ENCODE data around the gene PARD3. TPM values are rescaled to one million over a fixed set of nuclear protein-coding genes. Genes with fewer than 3 reads are reported as not detected.
A peak's percentile ranks its signal among the peaks of the same experiment; 100 is the strongest.

PARD3 gene
- total and polyA plus RNA-seq, 2 experiments from 2014 or later, result 6.3 to 21.2 TPM

- Histone ChIP-seq H3K79me2 (ENCODE audit: insufficient read depth) (no peaks in the 10 kb centered on the region), H3K9ac (no peak overlapping the region), H3K4me2 (ENCODE audit: unreplicated experiment) (no peak overlapping the region), H2AFZ (no peak overlapping the region), H3F3A (ENCODE audit: insufficient read depth) (peaks cover 8% of the 10 kb centered on the region; the same call in 1 of the 2 replicates), H3K9me3 (ENCODE audit: low read depth) (no peaks in the 10 kb centered on the region), H3K36me3 (ENCODE audit: low read depth) (no peaks in the 10 kb centered on the region), H3K9me2 (ENCODE audit: insufficient read depth) (no peaks in the 10 kb centered on the region), H3K27ac (no peak overlapping the region), H3K27me3 (replicated peaks; ENCODE audit: insufficient read depth) (no peaks in the 10 kb centered on the region), H4K20me1 (ENCODE audit: insufficient read depth) (no peaks in the 10 kb centered on the region), H3K4me1 (ENCODE audit: insufficient read depth) (peaks cover 13% of the 10 kb centered on the region), H3K4me3 (no peak overlapping the region)
- in situ Hi-C loops (cut with MboI), result no loop called here
- DNase-seq, result peak; percentile 25
- 77 to 81% methylated on average over 6 of the region's 6 CpGs for WGBS, 2 experiments (ENCODE audit: low coverage in 1 of 2, low lambda C conversion rate in 2 of 2, missing lambda C conversion rate in 2 of 2)
- TF ChIP-seq EZH2phosphoT487 (IDR thresholded peaks at IDR 0.05; ENCODE audit: insufficient read depth, low read depth) (no peak), EZH2 (IDR thresholded peaks at IDR 0.05; ENCODE audit: insufficient read depth, poor library complexity, severe bottlenecking) (no peak)
Measured at GRCh38 chr10:34091635-34092195, 723.4 kb downstream of the PARD3 start.

- WGBS, 2 experiments (ENCODE audit: low coverage in 1 of 2, low lambda C conversion rate in 2 of 2, missing lambda C conversion rate in 2 of 2), result 76 to 77% methylated on average over 6 of the region's 6 CpGs
- Histone ChIP-seq H2AFZ (no peak overlapping the region), H3K4me2 (ENCODE audit: unreplicated experiment) (no peak overlapping the region), H3K79me2 (ENCODE audit: insufficient read depth) (no peaks in the 10 kb centered on the region), H3K4me3 (no peak overlapping the region), H3K36me3 (ENCODE audit: low read depth) (no peaks in the 10 kb centered on the region), H3K9me3 (ENCODE audit: low read depth) (no peaks in the 10 kb centered on the region), H3K27me3 (replicated peaks; ENCODE audit: insufficient read depth) (no peaks in the 10 kb centered on the region), H3F3A (ENCODE audit: insufficient read depth) (peaks cover 8% of the 10 kb centered on the region; the same call in 1 of the 2 replicates), H3K4me1 (ENCODE audit: insufficient read depth) (peaks cover 13% of the 10 kb centered on the region), H3K27ac (no peak overlapping the region), H3K9me2 (ENCODE audit: insufficient read depth) (no peaks in the 10 kb centered on the region), H3K9ac (no peak overlapping the region), H4K20me1 (ENCODE audit: insufficient read depth) (no peaks in the 10 kb centered on the region)
- TF ChIP-seq EZH2 (IDR thresholded peaks at IDR 0.05; ENCODE audit: insufficient read depth, poor library complexity, severe bottlenecking) (no peak), EZH2phosphoT487 (IDR thresholded peaks at IDR 0.05; ENCODE audit: insufficient read depth, low read depth) (no peak)
- in situ Hi-C loops (cut with MboI), result no loop called here
- no peak for DNase-seq
Measured at GRCh38 chr10:34089253-34089652, 725.8 kb downstream of the PARD3 start.

- peaks cover 8% of the 10 kb centered on the region; the same call in 1 of the 2 replicates for H3F3A ChIP-seq (ENCODE audit: insufficient read depth)
- H3K27me3 ChIP-seq (replicated peaks; ENCODE audit: insufficient read depth), result no peaks in the 10 kb centered on the region
- H3K36me3 ChIP-seq (ENCODE audit: low read depth), result no peaks in the 10 kb centered on the region
- in situ Hi-C loops (cut with MboI), result no loop called here
- no peak for DNase-seq
- no peaks in the 10 kb centered on the region for H3K9me3 ChIP-seq (ENCODE audit: low read depth)
- no peak overlapping the region for H3K27ac ChIP-seq
- H4K20me1 ChIP-seq (ENCODE audit: insufficient read depth), result no peaks in the 10 kb centered on the region
- H3K4me2 ChIP-seq (ENCODE audit: unreplicated experiment), result no peak overlapping the region
- peaks cover 11% of the 10 kb centered on the region for H3K4me1 ChIP-seq (ENCODE audit: insufficient read depth)
- no peak overlapping the region for H2AFZ ChIP-seq
- WGBS, 2 experiments (ENCODE audit: low coverage in 1 of 2, low lambda C conversion rate in 2 of 2, missing lambda C conversion rate in 2 of 2), result 83 to 85% methylated on average over 9 of the region's 9 CpGs
- H3K9ac ChIP-seq, result no peak overlapping the region
- no peaks in the 10 kb centered on the region for H3K9me2 ChIP-seq (ENCODE audit: insufficient read depth)
- H3K79me2 ChIP-seq (ENCODE audit: insufficient read depth), result no peaks in the 10 kb centered on the region
- TF ChIP-seq EZH2 (IDR thresholded peaks at IDR 0.05; ENCODE audit: insufficient read depth, poor library complexity, severe bottlenecking) (no peak), EZH2phosphoT487 (IDR thresholded peaks at IDR 0.05; ENCODE audit: insufficient read depth, low read depth) (no peak)
- H3K4me3 ChIP-seq, result no peak overlapping the region
Measured at GRCh38 chr10:34088208-34088794, 726.8 kb downstream of the PARD3 start.

- Histone ChIP-seq H3F3A (ENCODE audit: insufficient read depth) (no peaks in the 10 kb centered on the region), H3K36me3 (ENCODE audit: low read depth) (no peaks in the 10 kb centered on the region), H3K9me2 (ENCODE audit: insufficient read depth) (no peaks in the 10 kb centered on the region), H2AFZ (no peak overlapping the region), H3K4me2 (ENCODE audit: unreplicated experiment) (no peak overlapping the region), H4K20me1 (ENCODE audit: insufficient read depth) (no peaks in the 10 kb centered on the region), H3K27ac (no peak overlapping the region), H3K9me3 (ENCODE audit: low read depth) (no peaks in the 10 kb centered on the region), H3K4me1 (ENCODE audit: insufficient read depth) (no peaks in the 10 kb centered on the region), H3K4me3 (no peak overlapping the region), H3K79me2 (ENCODE audit: insufficient read depth) (no peaks in the 10 kb centered on the region), H3K9ac (no peak overlapping the region), H3K27me3 (replicated peaks; ENCODE audit: insufficient read depth) (no peaks in the 10 kb centered on the region)
- 70 to 74% methylated on average over 3 of the region's 3 CpGs for whole genome bisulfite sequencing, 2 experiments (ENCODE audit: low coverage in 1 of 2, low lambda C conversion rate in 2 of 2, missing lambda C conversion rate in 2 of 2)
- in situ Hi-C loops (cut with MboI), result no loop called here
- no peak for DNase-seq
- TF ChIP-seq EZH2phosphoT487 (IDR thresholded peaks at IDR 0.05; ENCODE audit: insufficient read depth, low read depth) (no peak), EZH2 (IDR thresholded peaks at IDR 0.05; ENCODE audit: insufficient read depth, poor library complexity, severe bottlenecking) (no peak)
Measured at GRCh38 chr10:34087095-34087418, 728.0 kb downstream of the PARD3 start.
